Thoracic aorta (tissue), 2 donors: Measurements from ENCODE around the gene NDST3. TPM values are rescaled to one million over a fixed set of nuclear protein-coding genes. Genes with fewer than 3 reads are reported as not detected.

ENCODE experiments used
- ATAC-seq: fragments of 150-250 bp; one replicate; pipeline ENCODE4 v1.8.0; 2017; ENCODE audit warnings: low read depth; ENCODE audit not compliant: insufficient number of reproducible peaks, low FRiP score
- DNase-seq: peaks from one replicate; pipeline ENCODE4 v3.0.0-alpha.2; 2020; ENCODE audit warnings: low spot score
- H3K27ac ChIP-seq, 2 donors: fragments of 200-600 bp; sonication (generic); 1 replicate in 1 of 2; 2 replicates in 1 of 2; pipeline ENCODE4 v1.5.1; 2016; ENCODE audit warnings: mild to moderate bottlenecking in 2 of 2, moderate library complexity in 2 of 2
- H3K27me3 ChIP-seq: fragments of 200-600 bp; sonication (generic); replicated peaks from 2 replicates; pipeline ENCODE4 v1.6.0; 2016; ENCODE audit warnings: mild to moderate bottlenecking; ENCODE audit not compliant: insufficient read depth
- H3K36me3 ChIP-seq: fragments of 200-600 bp; sonication (generic); one replicate; pipeline ENCODE4 v1.5.1; 2016
- H3K4me1 ChIP-seq, 2 donors: fragments of 200-600 bp; sonication (generic); 1 replicate in 1 of 2; 2 replicates in 1 of 2; pipeline versions ENCODE4 v1.5.1 to v1.6.0; 2016; ENCODE audit warnings: low read depth in 2 of 2, mild to moderate bottlenecking in 1 of 2; ENCODE audit not compliant: control insufficient read depth in 1 of 2
- H3K4me3 ChIP-seq: fragments of 200-600 bp; sonication (generic); 2 replicates; pipeline ENCODE4 v1.5.1; 2016; ENCODE audit warnings: mild to moderate bottlenecking
- H3K9me3 ChIP-seq: fragments of 200-600 bp; sonication (generic); 2 replicates; pipeline ENCODE4 v1.5.1; 2016
- total RNA-seq, 2 donors: library from RNA; depleted of rRNA; stranded (reverse); fragments of >200 nt; gene quantifications; one replicate each; pipeline versions ENCODE4 v1.1.0 to v1.2.3, GENCODE V29; 2016
- TF ChIP-seq, protein P1 (sequence below): fragments of 200-600 bp; sonication (generic); IDR thresholded peaks from one replicate; pipeline ENCODE4 v1.5.1; 2019; ENCODE audit warnings: antibody characterized with exemption

The NDST3 gene
- total RNA-seq, 2 donors from 2014 or later: not detected

DNA sequence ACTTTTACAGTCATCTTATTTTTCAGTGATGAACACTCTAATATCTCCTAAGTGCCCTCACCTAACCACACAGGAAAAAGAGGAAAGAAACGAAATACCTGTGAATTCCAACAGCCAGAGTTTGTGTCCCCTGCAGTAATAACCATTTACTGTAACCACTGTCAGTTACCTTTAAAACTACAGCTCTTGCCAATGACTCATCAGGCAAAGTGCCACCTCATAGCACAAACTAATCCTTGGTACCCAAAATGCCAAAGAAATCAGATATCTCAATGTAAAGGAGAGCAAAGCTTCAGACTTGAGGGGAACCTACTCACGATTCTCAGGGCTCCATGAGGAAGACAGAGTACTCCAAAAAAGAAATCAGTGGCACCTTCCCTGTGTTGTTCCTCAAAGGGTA, 146.5 kb downstream of the NDST3 start:
- no peaks in the 10 kb centered on the region for H3K9me3 ChIP-seq
- no peak overlapping the region for H3K27ac ChIP-seq
- TF ChIP-seq, protein P1, sequence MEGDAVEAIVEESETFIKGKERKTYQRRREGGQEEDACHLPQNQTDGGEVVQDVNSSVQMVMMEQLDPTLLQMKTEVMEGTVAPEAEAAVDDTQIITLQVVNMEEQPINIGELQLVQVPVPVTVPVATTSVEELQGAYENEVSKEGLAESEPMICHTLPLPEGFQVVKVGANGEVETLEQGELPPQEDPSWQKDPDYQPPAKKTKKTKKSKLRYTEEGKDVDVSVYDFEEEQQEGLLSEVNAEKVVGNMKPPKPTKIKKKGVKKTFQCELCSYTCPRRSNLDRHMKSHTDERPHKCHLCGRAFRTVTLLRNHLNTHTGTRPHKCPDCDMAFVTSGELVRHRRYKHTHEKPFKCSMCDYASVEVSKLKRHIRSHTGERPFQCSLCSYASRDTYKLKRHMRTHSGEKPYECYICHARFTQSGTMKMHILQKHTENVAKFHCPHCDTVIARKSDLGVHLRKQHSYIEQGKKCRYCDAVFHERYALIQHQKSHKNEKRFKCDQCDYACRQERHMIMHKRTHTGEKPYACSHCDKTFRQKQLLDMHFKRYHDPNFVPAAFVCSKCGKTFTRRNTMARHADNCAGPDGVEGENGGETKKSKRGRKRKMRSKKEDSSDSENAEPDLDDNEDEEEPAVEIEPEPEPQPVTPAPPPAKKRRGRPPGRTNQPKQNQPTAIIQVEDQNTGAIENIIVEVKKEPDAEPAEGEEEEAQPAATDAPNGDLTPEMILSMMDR: no peak
- H3K4me3 ChIP-seq: no peak overlapping the region
- ATAC-seq (no peak), DNase-seq (no peak)
- no peaks in the 10 kb centered on the region for H3K27me3 ChIP-seq
- H3K4me1 ChIP-seq: no peaks in the 10 kb centered on the region
- no peaks in the 10 kb centered on the region for H3K36me3 ChIP-seq

DNA sequence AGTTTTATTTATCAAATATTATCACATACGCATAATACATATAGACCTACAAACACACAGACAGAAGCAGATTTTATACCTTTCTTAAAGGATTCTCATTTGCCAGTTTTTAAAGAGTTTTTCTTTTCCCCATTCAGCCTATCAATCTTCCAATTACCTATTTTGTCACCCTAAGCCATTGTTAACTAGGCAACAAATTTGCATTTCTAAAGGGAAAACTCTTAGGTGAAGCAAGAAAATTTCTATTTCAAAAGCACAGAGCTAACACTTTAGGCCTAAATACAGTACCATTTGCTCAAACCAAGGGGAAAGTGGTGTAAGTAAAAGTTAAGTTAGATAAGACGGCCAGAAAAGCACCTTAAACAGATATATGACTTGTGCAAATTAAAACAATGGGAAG, 156.6 kb downstream of the NDST3 start:
- Histone ChIP-seq H3K36me3 (no peaks in the 10 kb centered on the region), H3K4me1 (no peaks in the 10 kb centered on the region), H3K27ac (no peak overlapping the region), H3K4me3 (no peak overlapping the region), H3K9me3 (no peaks in the 10 kb centered on the region), H3K27me3 (no peaks in the 10 kb centered on the region)
- ATAC-seq (no peak), DNase-seq (no peak)
- TF ChIP-seq, protein P1: no peak

DNA sequence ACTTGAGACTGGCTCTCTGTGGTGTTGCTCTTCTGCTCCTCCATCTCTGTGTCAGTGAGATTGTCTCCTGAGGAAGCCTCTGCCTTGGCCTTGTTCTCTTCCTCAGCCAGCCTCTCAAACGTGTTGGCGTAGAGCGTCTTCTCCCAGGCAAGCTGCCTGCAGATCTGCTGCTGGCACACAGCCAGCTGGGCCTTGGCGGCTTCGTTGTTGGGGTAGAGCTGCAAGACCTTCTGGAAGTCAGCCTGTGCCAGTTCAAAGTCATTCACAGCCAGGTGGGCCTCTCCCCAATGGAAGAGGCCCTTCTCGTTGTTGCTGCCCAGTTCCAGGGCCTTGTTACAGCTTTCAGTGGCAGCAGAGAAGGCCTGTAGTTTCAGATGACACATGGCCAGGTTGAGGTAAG, 159.1 kb downstream of the NDST3 start:
- TF ChIP-seq, protein P1: no peak
- ATAC-seq: no peak
- DNase-seq: no peak
- H3K4me3 ChIP-seq: no peak overlapping the region
- H3K9me3 ChIP-seq: no peaks in the 10 kb centered on the region
- no peaks in the 10 kb centered on the region for H3K36me3 ChIP-seq
- no peaks in the 10 kb centered on the region for H3K27me3 ChIP-seq
- H3K4me1 ChIP-seq: no peaks in the 10 kb centered on the region
- H3K27ac ChIP-seq: no peak overlapping the region

DNA sequence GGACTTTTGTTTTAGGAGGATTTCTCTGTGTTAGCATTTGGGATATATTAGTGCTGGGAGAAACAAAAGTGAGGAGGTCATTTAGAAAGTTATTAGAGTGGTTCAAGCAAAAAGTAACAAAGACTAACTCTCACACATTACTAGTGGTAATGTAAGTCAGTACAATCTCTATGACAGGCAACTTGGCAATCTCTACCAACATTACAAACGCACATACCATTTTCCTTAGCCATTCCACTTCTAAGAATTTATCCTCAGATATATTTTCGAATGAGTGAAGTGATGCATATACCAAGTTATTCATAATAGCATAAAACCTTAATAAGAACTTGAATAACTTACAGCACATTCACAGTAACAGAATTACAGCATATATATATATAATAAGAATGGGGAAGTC, 172.3 kb downstream of the NDST3 start:
- Histone ChIP-seq H3K4me3 (no peak overlapping the region), H3K27me3 (no peaks in the 10 kb centered on the region), H3K4me1 (no peaks in the 10 kb centered on the region), H3K9me3 (no peaks in the 10 kb centered on the region), H3K36me3 (no peaks in the 10 kb centered on the region), H3K27ac (no peak overlapping the region)
- ATAC-seq: no peak
- TF ChIP-seq, protein P1: no peak
- no peak for DNase-seq

DNA sequence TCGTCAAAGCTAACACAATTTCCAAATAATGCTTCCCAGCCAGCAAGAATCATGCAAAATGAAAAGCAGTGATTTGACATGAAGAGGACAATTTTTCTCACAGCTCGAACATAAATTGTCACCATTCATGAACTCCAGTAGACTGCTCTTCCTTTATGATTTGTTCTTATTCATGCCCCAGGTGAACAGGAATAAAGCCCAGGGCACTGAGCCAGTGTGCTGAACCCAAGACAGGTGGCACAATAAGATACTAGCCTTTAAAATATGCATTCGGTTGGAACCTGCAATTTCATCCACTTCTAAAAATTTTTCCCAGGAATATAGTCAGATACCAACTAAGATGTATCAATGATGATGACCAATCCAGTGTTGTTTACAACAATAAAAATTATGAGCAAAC, 178.8 kb downstream of the NDST3 start:
- TF ChIP-seq, protein P1: no peak
- Histone ChIP-seq H3K9me3 (no peaks in the 10 kb centered on the region), H3K27ac (no peak overlapping the region), H3K4me1 (no peaks in the 10 kb centered on the region), H3K4me3 (no peak overlapping the region), H3K36me3 (no peaks in the 10 kb centered on the region), H3K27me3 (no peaks in the 10 kb centered on the region)
- DNase-seq: no peak
- ATAC-seq: no peak
